GM23338 (cell line): Measurements from ENCODE around the gene TBC1D14. TPM values are rescaled to one million over a fixed set of nuclear protein-coding genes. Genes with fewer than 3 reads are reported as not detected.

Experiments
- ETS1 ChIP-seq: IDR thresholded peaks from 2 replicates; pipeline ENCODE4 v1.6.1; 2016; ENCODE audit warnings: antibody characterized with exemption
- REST ChIP-seq: IDR thresholded peaks from one replicate; pipeline ENCODE4 v1.6.1; 2018; ENCODE audit warnings: antibody characterized with exemption; ENCODE audit not compliant: unreplicated experiment
- ZNF114 ChIP-seq: fragments of 250-450 bp; sonication (Bioruptor Pico); IDR thresholded peaks from 2 replicates; pipeline ENCODE4 v1.5.0; 2020; ENCODE audit warnings: mild to moderate bottlenecking, moderate library complexity
- ZNF462 ChIP-seq: fragments of 250-450 bp; sonication (Bioruptor Pico); IDR thresholded peaks from 2 replicates; pipeline ENCODE4 v1.5.0; 2020; ENCODE audit warnings: mild to moderate bottlenecking, moderate library complexity
- polyA plus RNA-seq: library from polyadenylated mRNA; unstranded; fragments of >200 nt; fragmentation: Nextera tagmentation; extraction: Ambion mirVana; gene quantifications from 2 replicates; pipeline ENCODE4 v1.2.1, GENCODE V29; 2016
- total RNA-seq: library from RNA; depleted of rRNA; stranded (reverse); fragments of >200 nt; shearing (Covaris generic); gene quantifications from 2 replicates; pipeline ENCODE4 v1.2.3, GENCODE V29; 2014

The TBC1D14 gene
- total and polyA plus RNA-seq, 2 experiments from 2014 or later: 18.2 to 59.7 TPM

GRCh38 chr4:7049739-7050138 lies 140.1 kb downstream of the TBC1D14 start (continued):
- TF ChIP-seq ZNF462 (CRISPR knock-in tag) (no peak), REST (no peak), ETS1 (no peak), ZNF114 (CRISPR knock-in tag) (no peak)
